Thyroid gland (tissue), 4 donors: ENCODE results near the gene H1-8. TPM values are rescaled to one million over a fixed set of nuclear protein-coding genes. Genes with fewer than 3 reads are reported as not detected.

Source experiments
- DNase-seq, 2 donors: peaks; one replicate each; pipeline ENCODE4 v3.0.0-alpha.2; 2019
- H3K27ac ChIP-seq, 3 donors: fragments of 200-600 bp; sonication (generic); 1 replicate in 2 of 3; 2 replicates in 1 of 3; pipeline ENCODE4 v1.5.1; 2016 to 2019; ENCODE audit warnings: mild to moderate bottlenecking in 1 of 3, moderate library complexity in 1 of 3
- H3K27me3 ChIP-seq: fragments of 200-600 bp; sonication (generic); one replicate; pipeline ENCODE4 v1.5.1; 2019
- H3K36me3 ChIP-seq, 2 donors: fragments of 200-600 bp; sonication (generic); one replicate each; pipeline ENCODE4 v1.5.1; 2016 to 2019
- H3K4me1 ChIP-seq, 2 donors: fragments of 200-600 bp; sonication (generic); one replicate each; pipeline ENCODE4 v1.5.1; 2017 to 2019
- H3K4me3 ChIP-seq, 3 donors: fragments of 200-600 bp; sonication (generic); replicated peaks in 1 of 3; 1 replicate in 2 of 3; 2 replicates in 1 of 3; pipeline ENCODE4 v1.5.1; 2016; ENCODE audit warnings: mild to moderate bottlenecking in 1 of 3
- H3K9me3 ChIP-seq: fragments of 200-600 bp; sonication (generic); one replicate; pipeline ENCODE4 v1.5.1; 2017
- POLR2A ChIP-seq, 2 donors: fragments of 450-650 bp; IDR thresholded peaks; one replicate each; pipeline ENCODE4 v1.6.1; 2017; ENCODE audit warnings: antibody characterized with exemption in 2 of 2, mild to moderate bottlenecking in 2 of 2, moderate library complexity in 1 of 2
- WGBS, 2 donors: methylation state at CpG; one replicate each; pipeline ENCODE4 v1.1.5; 2017; 5-methylcytosine and 5-hydroxymethylcytosine counted together
- intact Hi-C: fragments of 100-400 bp; cut with DNase I; formaldehyde crosslinking; loops from one replicate; pipeline ENCODE4 v1.15.1; 2023
- total RNA-seq, 4 donors: library from RNA; depleted of rRNA; stranded (reverse); fragments of >200 nt; gene quantifications; one replicate each; pipeline ENCODE4 v1.2.3, GENCODE V29; 2016
- TF ChIP-seq, protein P1 (sequence below), 6 experiments: fragments of 200-600 bp in 3 of 6; fragments of 450-650 bp in 3 of 6; sonication (generic) in 3 of 6; IDR thresholded peaks; one replicate each; pipeline ENCODE4 v1.5.1; 2016 to 2019; ENCODE audit warnings: antibody characterized with exemption in 6 of 6, mild to moderate bottlenecking in 2 of 6, inconsistent platforms in 1 of 6, moderate library complexity in 1 of 6

The H1-8 gene
- total RNA-seq, 4 donors from 2014 or later: not detected

GRCh38 chr3:129584631-129585030 lies 41.7 kb downstream of the H1-8 start:
- TF ChIP-seq, protein P1, sequence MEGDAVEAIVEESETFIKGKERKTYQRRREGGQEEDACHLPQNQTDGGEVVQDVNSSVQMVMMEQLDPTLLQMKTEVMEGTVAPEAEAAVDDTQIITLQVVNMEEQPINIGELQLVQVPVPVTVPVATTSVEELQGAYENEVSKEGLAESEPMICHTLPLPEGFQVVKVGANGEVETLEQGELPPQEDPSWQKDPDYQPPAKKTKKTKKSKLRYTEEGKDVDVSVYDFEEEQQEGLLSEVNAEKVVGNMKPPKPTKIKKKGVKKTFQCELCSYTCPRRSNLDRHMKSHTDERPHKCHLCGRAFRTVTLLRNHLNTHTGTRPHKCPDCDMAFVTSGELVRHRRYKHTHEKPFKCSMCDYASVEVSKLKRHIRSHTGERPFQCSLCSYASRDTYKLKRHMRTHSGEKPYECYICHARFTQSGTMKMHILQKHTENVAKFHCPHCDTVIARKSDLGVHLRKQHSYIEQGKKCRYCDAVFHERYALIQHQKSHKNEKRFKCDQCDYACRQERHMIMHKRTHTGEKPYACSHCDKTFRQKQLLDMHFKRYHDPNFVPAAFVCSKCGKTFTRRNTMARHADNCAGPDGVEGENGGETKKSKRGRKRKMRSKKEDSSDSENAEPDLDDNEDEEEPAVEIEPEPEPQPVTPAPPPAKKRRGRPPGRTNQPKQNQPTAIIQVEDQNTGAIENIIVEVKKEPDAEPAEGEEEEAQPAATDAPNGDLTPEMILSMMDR (IDR thresholded peaks at IDR 0.05): no peak
- TF ChIP-seq POLR2A (IDR thresholded peaks at IDR 0.05): no peak
- Histone ChIP-seq H3K27ac (no peak overlapping the region), H3K9me3 (no peaks in the 10 kb centered on the region), H3K36me3 (peaks cover 11 to 18% of the 10 kb centered on the region in 2 donors), H3K4me1 (peaks cover 2 to 22% of the 10 kb centered on the region in 2 donors), H3K4me3 (no peak overlapping the region), H3K27me3 (no peaks in the 10 kb centered on the region)
- DNase-seq: no peak
- WGBS, 2 donors: 81 to 99% methylated on average over 3 of the region's 3 CpGs
- intact Hi-C loops: no loop called here

DNA sequence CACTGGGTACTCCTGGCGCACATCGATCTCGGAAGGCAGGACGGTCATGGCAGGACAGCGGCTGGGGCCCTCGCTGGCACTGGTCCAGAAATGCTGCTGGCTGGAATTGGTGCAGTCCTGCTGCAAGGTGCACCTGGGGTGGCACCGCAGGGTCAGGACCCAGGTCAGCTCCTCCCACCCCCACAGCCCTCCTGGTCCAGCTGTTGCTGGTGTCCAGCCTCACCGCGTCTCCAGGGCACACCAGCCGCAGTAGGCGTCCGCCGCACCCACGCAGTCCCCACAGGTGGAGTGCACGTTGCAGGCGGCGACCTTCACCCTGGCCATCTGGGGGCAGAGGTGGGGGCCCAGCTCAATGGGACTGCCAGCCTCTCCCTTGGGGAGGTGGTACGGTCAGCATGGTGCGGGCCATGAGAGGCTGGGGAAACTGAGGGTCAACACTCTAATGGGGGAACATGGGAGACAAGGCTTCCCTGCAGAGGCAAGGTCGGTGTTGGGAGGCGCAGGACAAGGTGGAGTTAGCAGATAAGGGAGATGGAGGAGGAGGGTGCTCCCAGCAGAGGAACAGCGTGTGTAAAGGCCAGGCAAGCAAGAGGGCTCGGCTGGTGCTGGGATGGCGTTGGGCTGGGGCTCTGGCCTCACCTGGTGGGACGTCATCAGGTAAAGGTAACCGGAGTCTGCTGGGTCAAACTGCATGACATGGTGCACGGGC lies 43.1 kb downstream of the H1-8 start:
- no peaks in the 10 kb centered on the region for H3K9me3 ChIP-seq
- H3K27ac ChIP-seq: no peak overlapping the region
- no peak overlapping the region for H3K4me3 ChIP-seq
- peaks cover 11 to 18% of the 10 kb centered on the region in 2 donors for H3K36me3 ChIP-seq
- TF ChIP-seq, protein P1 (IDR thresholded peaks at IDR 0.05): no peak
- TF ChIP-seq POLR2A (IDR thresholded peaks at IDR 0.05): no peak
- H3K27me3 ChIP-seq: no peaks in the 10 kb centered on the region
- intact Hi-C loops: no loop called here
- WGBS, 2 donors: 92 to 95% methylated on average over 21 to 26 of the region's 27 CpGs
- DNase-seq: no peak
- H3K4me1 ChIP-seq: peaks cover 11 to 37% of the 10 kb centered on the region in 2 donors

DNA sequence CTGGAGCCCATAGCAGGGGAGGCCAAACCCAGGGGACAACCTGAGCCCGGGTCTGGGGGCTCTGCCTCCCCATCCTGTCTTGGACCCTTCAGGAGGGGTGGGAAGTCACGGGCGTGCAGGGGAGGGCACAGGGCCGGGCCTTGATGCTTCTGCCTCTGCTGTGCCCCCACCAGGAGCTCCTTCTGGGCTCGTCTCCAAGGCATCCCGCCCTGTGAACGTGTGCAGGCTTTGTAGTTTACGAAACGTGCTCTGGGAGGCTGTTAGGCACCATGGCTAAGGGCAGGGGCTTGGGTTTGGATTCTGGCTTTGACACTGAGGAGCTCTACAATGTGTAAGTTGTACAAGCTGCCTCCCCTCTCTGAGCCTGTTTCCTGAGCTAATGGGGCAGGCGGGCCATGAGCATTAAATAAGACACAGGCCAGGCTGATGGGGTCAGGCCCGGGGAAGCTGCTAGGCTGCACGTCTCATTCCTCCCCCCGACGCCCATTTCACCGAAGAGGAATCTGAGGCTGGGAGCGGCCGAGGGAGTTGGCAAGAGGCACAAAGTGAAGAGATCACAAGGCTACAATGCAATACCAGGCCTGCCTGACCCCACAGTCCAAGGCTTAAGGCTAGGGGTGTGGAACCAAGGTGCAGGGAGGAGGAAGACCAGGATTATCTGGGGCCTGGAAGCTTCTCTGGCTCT lies 43.9 kb downstream of the H1-8 start:
- intact Hi-C loops: no loop called here
- Histone ChIP-seq H3K27ac (peak overlapping the region in 2 of 3 donors; percentile 12), H3K27me3 (no peaks in the 10 kb centered on the region), H3K4me1 (peaks cover 11 to 44% of the 10 kb centered on the region in 2 donors), H3K4me3 (no peak overlapping the region), H3K9me3 (no peaks in the 10 kb centered on the region), H3K36me3 (peaks cover 11 to 18% of the 10 kb centered on the region in 2 donors)
- WGBS, 2 donors: 72 to 77% methylated on average over 14 to 17 of the region's 17 CpGs
- DNase-seq: no peak
- TF ChIP-seq POLR2A (IDR thresholded peaks at IDR 0.05): no peak
- TF ChIP-seq, protein P1 (IDR thresholded peaks at IDR 0.05): no peak

GRCh38 chr3:129587566-129588210 lies 44.7 kb downstream of the H1-8 start:
- no peak for TF ChIP-seq POLR2A (IDR thresholded peaks at IDR 0.05)
- TF ChIP-seq, protein P1 (IDR thresholded peaks at IDR 0.05): no peak
- peak overlapping the region in 2 of 3 donors; percentile 12 to 45 for H3K27ac ChIP-seq
- no peaks in the 10 kb centered on the region for H3K9me3 ChIP-seq
- WGBS, 2 donors: 82 to 90% methylated on average over 8 to 10 of the region's 10 CpGs
- no peak overlapping the region for H3K4me3 ChIP-seq
- peaks cover 11 to 15% of the 10 kb centered on the region in 2 donors for H3K36me3 ChIP-seq
- peaks cover 19 to 52% of the 10 kb centered on the region in 2 donors for H3K4me1 ChIP-seq
- no peaks in the 10 kb centered on the region for H3K27me3 ChIP-seq
- DNase-seq: no peak
- intact Hi-C loops: no loop called here
